HS-27A (cell line): ENCODE measurements around the gene DDX31.

Experiments
- DNase-seq: peaks from one replicate; pipeline ENCODE4 v3.0.0-alpha.2; 2012; ENCODE audit warnings: low read depth, missing footprints

DDX31 gene

DNA sequence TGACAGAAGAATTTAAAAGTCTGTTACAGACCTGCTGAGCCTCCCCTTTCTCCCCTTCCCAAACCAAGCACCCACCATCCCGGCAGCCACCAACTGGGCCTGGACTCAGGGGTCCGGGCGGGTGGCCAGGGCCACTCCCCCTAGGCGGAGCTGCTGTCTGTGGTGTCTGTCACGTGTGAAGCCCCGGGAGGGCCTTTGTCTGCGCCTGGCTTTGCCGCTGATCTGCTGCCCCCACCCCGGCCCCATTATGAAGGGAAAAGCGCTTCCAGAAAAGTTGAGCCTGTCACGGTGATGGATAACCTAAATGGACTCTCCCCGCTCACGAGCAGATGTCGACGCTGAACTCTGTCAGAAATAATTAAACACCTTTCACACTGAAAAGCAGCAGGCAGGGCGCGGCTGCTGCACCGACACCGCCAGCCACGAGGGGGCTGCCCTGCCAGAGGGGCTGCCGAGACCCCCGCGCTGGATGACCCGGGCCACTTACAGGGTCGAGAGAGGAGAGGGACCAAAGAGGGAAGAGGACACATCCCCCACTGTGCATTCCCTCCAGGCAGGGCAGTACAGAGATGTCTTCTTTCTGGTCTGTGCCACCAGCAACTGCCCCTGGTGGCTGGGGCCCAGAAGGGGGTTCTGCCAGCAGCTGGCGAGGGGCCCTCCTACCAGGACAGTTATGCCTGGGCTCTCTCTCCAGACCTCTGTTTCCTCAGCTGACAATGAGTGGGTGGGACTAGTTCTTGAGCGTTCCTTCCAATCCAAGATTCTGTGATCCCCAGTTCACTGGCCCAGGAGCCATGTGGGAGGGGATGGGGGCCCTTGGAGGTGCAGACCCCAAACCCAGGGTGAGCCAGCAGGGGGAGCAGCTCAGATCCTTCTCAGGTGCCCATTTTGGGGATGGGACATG, 123.4 kb downstream of the DDX31 start:
- no peak for DNase-seq

- DNase-seq, result no peak
Observed at GRCh38 chr9:132545578-132545977, 124.2 kb downstream of the DDX31 start.

GRCh38 chr9:132543960-132544359, 125.8 kb downstream of the DDX31 start:
- no peak for DNase-seq

DNA sequence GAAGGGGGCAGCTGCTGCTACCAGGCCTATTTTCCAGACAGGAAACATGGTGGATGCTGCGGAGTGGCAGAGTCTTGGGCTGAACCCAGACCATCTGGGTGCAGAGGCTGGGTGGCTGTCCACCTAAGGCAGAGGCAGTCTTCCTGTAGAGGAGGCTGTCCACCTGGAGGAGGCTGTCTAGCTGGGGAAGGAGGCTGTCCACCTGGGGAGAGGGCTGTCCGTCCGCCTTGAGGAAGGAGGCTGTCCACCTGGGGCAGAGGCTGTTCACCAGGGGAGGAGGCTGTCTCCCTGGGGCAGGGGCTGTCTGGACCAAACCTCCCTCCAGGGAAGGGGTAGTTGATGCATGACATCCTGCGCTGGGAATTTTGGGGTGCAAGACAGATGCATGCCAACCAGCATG, 126.5 kb downstream of the DDX31 start:
- no peak for DNase-seq
